Motor neuron (in vitro differentiated cells): Measurements from ENCODE around the gene RRH. TPM values are rescaled to one million over a fixed set of nuclear protein-coding genes. Genes with fewer than 3 reads are reported as not detected.
"Not testable (repeated sequence)": the region's sequence is repeated elsewhere in the genome, so short reads cannot be mapped to it uniquely, and the experiment has no call there.

Experiments used
- ATAC-seq, 8 experiments: fragments of 200-7000 bp; cut with Tn5 transposase; replicated peaks in 6 of 8; 2 replicates each; pipeline ENCODE4 v1.8.0; 2021; ENCODE audit warnings: mild to moderate bottlenecking in 8 of 8, moderate library complexity in 8 of 8
- H3K27ac ChIP-seq, 2 donors: fragments of 250-450 bp; sonication (Bioruptor Pico); 2 replicates each; pipeline ENCODE4 v1.9.0; 2021; ENCODE audit warnings: antibody characterized with exemption in 2 of 2, mild to moderate bottlenecking in 2 of 2, moderate library complexity in 1 of 2
- H3K4me1 ChIP-seq, 2 donors: fragments of 250-450 bp; sonication (Bioruptor Pico); replicated peaks in 1 of 2; 2 replicates each; pipeline ENCODE4 v1.6.1; 2021; ENCODE audit warnings: antibody characterized with exemption in 2 of 2, mild to moderate bottlenecking in 2 of 2, moderate library complexity in 1 of 2
- H3K4me3 ChIP-seq, 5 donors: fragments of 250-450 bp; sonication (Bioruptor Pico); 2 replicates each; pipeline ENCODE4 v1.9.0; 2021; ENCODE audit warnings: antibody characterized with exemption in 5 of 5, mild to moderate bottlenecking in 5 of 5, moderate library complexity in 4 of 5
- WGBS, 10 experiments: fragments of 450-650 bp; shearing (Covaris generic); methylation state at CpG; one replicate each; pipeline ENCODE4 v1.0.0; 2022; 5-methylcytosine and 5-hydroxymethylcytosine counted together
- in situ Hi-C, 9 experiments: fragments of 400-800 bp; cut with MboI; loops; one replicate each; pipeline ENCODE4 v1.15.0; 2021; ENCODE audit warnings: low sequenced_read_pairs in 9 of 9, low pct_unique_long_range_greater_than_20kb in 2 of 9; ENCODE audit not compliant: unreplicated experiment in 9 of 9
- total RNA-seq, 8 experiments: library from RNA; unstranded; fragments of 300-600 nt; gene quantifications; 2 replicates each; pipeline versions ENCODE4 v1.2.3 to v1.2.4, GENCODE V29; 2022

RRH gene
- total RNA-seq, 8 experiments from 2014 or later = 0.14 to 0.81 (median 0.40) TPM; not detected in 4

DNA sequence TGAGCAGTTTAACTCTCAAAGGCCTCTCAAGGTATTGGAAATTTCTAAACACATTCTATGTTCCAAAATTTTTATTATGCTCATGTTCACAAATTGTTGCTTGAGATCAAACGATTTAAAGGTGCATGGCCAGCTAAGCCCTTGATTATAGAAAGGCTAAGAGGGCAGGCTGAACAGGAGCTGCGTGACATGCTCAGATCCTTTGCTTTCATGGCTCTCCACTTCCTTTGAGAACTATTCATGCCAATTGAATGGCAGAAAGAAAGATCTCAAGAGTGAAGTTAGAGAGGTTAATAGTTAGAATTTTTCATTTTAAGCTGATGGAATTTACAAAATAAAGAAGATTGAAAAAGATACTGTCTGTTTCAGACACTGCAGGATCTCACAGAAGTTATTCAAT is 20.7 kb downstream of the RRH start:
- H3K4me3 ChIP-seq = no peak overlapping the region
- 13 to 100% (median 47%) methylated on average over 1 to 2 of the region's 2 CpGs; no CpG with 5 or more reads in 1 of the 10 experiments for WGBS, 10 experiments
- H3K27ac ChIP-seq = no peak overlapping the region
- no peak for ATAC-seq
- in situ Hi-C loops = loop anchor here in 1 of 9 experiments (25.0 kb wide), 1 partner anchor 114 kb away; no protein-coding TSS in a partner anchor
- no peaks in the 10 kb centered on the region for H3K4me1 ChIP-seq

DNA sequence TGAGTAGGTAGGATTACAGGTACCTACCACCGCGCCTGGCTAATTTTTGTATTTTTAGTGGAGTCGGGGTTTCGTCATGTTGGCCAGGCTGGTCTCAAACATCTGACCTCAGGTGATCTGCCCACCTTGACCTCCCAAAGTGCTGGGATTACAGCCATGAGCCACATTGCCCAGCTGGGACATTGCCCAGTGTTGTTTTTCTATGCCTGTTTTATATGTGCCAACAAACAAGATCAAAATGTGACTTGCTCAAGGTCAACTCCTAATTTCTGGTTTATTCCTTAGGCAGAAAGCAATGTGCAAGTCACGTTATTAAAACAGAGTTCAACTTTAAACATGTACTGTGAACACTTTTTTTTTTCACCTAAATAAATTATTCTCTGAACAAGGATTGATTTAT is 22.8 kb downstream of the RRH start:
- Histone ChIP-seq H3K27ac (no peak overlapping the region), H3K4me3 (no peak overlapping the region), H3K4me1 (no peaks in the 10 kb centered on the region)
- in situ Hi-C loops = no loop called here
- 33 to 97% (median 60%) methylated on average over 1 to 4 of the region's 5 CpGs; no CpG with 5 or more reads in 2 of the 10 experiments for WGBS, 10 experiments
- ATAC-seq = no peak

DNA sequence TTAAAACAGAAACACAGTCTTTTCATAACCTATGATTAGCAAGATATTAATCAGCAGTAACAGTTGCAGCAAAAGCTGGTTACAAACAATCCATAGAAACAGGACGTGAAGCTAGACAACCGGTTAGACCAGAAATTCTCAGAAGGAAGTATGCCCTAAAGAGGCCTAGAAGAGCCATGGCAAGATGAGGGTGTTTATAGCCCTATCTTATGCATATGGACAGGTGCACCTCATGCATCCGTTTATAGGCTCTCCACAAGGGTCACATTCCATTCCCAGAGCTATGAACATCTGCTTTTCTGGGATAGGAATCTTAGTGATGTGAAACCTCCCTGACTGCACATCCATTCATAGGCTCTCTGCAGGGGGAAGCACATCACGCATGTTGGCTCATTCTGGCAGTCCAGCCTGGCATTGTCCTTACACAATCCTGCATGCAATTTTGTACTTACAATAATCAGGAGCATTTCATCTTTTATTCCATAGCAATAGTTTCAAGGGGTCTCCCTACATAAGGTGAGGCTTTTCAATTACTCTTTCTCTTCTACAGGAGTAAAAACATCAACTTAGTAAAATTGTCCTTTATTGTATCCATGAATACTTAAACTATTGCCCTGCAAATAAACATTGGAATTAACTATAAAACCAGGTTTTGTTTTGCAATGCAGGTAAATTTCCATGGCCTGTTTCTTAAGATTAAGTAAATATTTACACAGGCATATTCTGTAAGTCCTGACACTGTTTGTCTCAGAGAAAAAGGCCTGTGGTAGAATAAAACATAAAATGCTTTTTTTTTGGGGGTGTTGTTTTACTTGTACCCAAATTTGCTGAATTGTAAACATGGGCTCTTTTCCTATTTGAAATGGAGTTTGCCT is 31.9 kb downstream of the RRH start:
- H3K4me3 ChIP-seq, H3K27ac ChIP-seq, ATAC-seq, in situ Hi-C loops, H3K4me1 ChIP-seq: not testable (repeated sequence)
- WGBS, 10 experiments = 0 to 100% (median 76%) methylated on average over 1 to 4 of the region's 4 CpGs; no CpG with 5 or more reads in 4 of the 10 experiments

DNA sequence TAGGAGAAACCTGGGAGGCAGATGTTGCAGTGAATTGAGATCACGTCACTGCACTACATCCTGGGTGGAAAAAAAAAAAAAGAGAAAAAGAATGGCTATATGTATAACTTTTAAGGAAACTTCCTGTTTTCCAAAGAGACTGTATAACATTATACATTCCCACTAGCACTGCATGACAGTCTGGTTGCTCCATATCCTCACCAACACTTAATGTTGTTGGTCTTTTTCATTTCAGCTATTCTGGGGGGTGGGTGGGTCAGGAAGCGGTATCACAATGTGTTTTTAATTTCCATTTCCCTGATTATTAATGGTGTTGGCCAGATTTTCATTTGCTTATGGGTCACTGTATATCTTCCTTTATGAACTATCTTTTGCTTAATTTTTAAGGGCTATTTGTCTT is 33.5 kb downstream of the RRH start:
- Histone ChIP-seq H3K4me3 (no peak overlapping the region), H3K27ac (no peak overlapping the region), H3K4me1 (no peaks in the 10 kb centered on the region)
- 0 to 100% (median 95%) methylated on average over 1 to 2 of the region's 2 CpGs; no CpG with 5 or more reads in 3 of the 10 experiments for WGBS, 10 experiments
- in situ Hi-C loops = no loop called here
- no peak for ATAC-seq

DNA sequence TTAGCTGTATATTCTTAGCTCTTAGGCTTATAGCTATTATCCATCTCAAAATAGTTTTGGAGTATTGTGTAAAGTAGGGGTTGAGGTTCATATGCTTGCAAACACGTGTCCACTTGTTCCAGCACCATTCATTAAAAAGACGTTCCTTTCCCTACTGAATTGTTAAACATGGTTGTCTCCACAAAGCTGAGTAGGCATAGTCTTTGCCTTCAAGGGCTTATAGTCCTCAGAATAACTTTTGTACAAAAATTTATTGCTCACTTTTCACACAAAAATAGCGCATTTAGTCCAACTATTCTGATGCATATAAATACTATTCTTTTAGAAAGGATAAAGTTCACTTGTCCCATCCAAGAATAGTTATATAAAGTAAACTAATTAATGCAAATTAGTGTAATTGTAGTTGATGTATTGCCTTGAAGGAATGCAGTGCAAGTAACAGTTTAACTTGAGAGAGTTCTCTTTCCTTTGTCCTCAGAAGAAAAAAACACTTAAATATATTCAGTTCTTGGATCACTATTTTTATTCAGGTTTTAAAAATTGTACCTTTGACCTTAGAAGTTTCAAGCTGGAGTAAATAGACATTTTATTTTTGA is 34.2 kb downstream of the RRH start:
- Histone ChIP-seq H3K4me1 (no peaks in the 10 kb centered on the region), H3K27ac (no peak overlapping the region), H3K4me3 (no peak overlapping the region)
- peak in 5 of 8 experiments; percentile 26 to 71 (median 52) for ATAC-seq
- in situ Hi-C loops = no loop called here
- 0 to 100% (median 35%) methylated on average over 1 to 3 of the region's 3 CpGs for WGBS, 10 experiments

DNA sequence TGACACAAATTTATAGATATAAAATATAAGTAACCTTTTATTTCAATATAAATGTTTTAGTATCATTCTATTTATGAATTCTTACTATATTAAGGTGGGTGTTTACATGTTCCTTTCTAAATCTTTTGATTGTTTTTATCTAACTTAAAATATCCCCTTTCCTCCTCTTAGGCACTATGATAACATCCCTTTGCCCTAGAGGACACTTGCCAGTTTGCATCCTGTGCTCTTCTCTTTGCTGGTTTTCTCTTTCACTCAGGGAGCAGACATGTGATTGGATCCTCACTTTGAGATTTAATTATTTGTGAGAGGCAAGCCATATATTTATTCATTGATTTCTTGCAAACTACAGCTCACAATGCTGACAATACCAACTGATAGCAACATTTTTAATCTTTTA is 36.4 kb downstream of the RRH start:
- no peak for ATAC-seq
- Histone ChIP-seq H3K4me1 (no peaks in the 10 kb centered on the region), H3K4me3 (no peak overlapping the region), H3K27ac (no peak overlapping the region)
- in situ Hi-C loops = no loop called here

DNA sequence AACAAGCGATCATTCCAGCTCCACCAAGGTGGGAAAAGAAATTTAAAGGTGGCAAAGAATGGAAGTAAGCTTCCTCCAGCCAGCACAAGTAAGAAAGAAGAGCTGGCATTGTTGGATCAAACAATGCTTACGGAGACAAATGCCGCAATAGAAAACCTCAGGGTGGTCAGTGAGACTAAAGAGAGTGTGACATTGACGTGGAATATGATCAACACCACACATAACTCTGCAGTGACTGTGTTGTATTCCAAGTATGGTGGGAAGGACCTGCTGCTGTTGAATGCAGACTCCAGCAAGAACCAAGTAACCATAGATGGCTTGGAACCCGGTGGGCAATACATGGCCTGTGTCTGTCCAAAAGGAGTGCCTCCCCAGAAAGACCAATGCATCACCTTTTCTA is 42.3 kb downstream of the RRH start:
- no peak for ATAC-seq
- Histone ChIP-seq H3K27ac (no peak overlapping the region), H3K4me3 (no peak overlapping the region), H3K4me1 (no peaks in the 10 kb centered on the region)
- 10 to 100% (median 66%) methylated on average over 1 to 4 of the region's 5 CpGs; no CpG with 5 or more reads in 2 of the 10 experiments for WGBS, 10 experiments
- in situ Hi-C loops = no loop called here

DNA sequence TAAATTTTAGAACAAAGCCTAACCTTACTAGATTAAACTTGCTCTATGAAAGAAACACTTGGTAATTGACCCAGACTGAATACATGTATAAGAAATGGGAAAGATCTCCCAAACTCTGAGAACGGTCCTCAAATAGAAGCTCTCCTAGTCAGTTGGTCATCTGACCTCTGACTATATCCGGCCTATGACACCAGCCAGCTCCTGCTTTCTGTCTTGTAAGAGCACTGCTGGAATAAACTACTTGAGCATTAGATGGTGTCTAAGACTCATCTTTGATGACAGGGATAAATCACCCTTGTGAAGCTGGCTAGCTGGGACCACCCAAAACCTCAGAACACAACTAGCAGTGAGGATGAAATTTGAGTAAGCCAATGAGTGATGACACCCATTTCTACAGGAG is 44.3 kb downstream of the RRH start:
- 60 to 100% (median 100%) methylated on average over 1 to 2 of the region's 2 CpGs; no CpG with 5 or more reads in 1 of the 10 experiments for WGBS, 10 experiments
- Histone ChIP-seq H3K27ac (no peak overlapping the region), H3K4me3 (no peak overlapping the region), H3K4me1 (no peaks in the 10 kb centered on the region)
- no peak for ATAC-seq
- in situ Hi-C loops = no loop called here

DNA sequence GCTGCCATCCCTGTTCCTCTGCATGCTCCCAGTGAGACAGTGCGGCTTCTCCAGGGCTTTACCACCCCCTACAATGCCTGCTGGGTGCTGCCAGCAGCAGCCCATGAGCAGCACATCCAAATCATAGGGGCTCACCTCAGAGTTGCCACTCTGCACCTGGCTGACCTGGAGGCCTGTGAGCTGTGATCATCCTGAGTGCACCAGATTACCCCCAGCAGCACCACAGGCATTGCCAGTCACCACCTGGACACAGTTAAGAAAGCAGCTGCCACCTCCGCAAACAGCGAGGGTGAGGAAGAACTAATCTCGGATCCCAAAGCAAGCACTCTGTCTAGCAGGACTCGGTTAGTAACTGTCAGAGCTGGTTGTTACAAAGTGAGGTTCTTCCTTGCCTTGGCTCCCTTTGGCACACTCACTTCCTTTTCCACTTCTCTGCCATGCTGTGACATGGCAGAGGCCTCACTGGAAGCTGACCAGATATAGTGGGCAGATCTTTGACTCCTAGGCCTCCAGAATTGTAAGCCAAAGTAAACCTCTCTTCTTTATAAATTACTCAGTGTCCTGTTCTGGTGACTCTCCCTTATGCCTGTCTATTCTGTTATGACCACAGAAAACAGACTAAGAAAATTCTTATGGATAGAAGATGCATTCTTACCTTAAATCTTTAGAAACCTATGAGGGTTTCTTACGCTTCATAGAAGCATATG is 45.3 kb downstream of the RRH start:
- H3K4me3 ChIP-seq = no peak overlapping the region
- no peak overlapping the region for H3K27ac ChIP-seq
- in situ Hi-C loops = no loop called here
- ATAC-seq = no peak
- WGBS, 10 experiments = 70 to 100% (median 100%) methylated on average over 1 to 4 of the region's 6 CpGs; no CpG with 5 or more reads in 2 of the 10 experiments
- no peaks in the 10 kb centered on the region for H3K4me1 ChIP-seq

DNA sequence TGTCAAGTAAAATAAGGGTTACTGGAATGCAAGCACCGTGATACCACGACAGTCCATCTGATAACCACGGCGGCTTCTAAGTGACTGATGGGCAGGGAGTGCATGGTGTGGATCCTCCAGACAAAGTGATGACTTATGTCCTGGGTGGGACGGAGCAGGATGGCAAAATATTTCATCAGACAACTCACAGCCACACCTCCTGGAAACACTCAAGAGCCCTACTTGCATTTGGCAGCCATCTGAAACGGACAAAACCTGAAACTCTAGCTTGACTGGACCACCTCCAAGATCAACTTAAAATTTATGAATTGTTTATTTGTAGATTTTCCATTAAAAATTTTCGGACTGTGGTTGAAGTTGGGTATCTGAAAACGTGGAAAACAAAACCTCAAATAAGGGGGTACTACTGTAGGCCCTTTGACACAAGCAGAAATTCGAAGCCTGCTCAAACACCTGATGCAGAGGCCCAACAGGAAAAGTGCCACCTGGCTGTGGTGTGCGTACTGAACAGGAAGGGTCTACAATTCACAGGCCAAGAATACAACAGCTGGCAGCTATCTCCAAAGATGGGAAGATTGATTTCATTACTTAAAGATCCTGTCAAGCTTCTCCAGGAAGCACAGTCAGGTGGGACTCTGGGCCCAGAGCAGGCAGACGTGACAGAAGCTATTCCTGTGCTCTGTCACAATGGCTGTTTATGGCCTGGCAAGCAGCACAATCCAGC is 46.2 kb downstream of the RRH start:
- Histone ChIP-seq H3K4me1 (no peaks in the 10 kb centered on the region), H3K4me3 (no peak overlapping the region), H3K27ac (no peak overlapping the region)
- in situ Hi-C loops = no loop called here
- ATAC-seq = peak in 5 of 8 experiments; percentile 18 to 78 (median 45)
- 20 to 80% (median 57%) methylated on average over 2 to 10 of the region's 11 CpGs; no CpG with 5 or more reads in 1 of the 10 experiments for WGBS, 10 experiments

DNA sequence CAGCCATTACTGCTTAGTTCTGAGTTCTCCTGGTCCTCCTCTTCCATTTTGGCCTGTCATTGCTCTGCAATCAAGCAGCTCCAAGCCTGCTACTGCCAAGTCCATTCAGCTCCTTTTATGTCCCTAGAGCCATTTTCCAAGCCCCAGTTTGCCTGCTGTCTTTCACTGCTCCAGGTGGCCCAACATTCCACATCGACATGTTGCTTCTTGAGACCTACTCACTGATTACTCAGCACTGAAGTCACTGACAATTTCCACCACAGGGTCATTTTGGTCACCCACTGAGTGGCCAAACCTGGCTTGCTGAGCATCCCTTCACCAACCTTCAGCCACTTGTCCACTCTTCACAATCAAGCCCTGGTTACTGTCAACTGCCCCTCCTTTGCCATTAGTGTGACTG is 47.3 kb downstream of the RRH start:
- WGBS, 10 experiments = 63 to 88% (median 80%) methylated on average over 1 of the region's 1 CpG; no CpG with 5 or more reads in 5 of the 10 experiments
- Histone ChIP-seq H3K27ac (no peak overlapping the region), H3K4me3 (no peak overlapping the region), H3K4me1 (no peaks in the 10 kb centered on the region)
- ATAC-seq = no peak
- in situ Hi-C loops = no loop called here

DNA sequence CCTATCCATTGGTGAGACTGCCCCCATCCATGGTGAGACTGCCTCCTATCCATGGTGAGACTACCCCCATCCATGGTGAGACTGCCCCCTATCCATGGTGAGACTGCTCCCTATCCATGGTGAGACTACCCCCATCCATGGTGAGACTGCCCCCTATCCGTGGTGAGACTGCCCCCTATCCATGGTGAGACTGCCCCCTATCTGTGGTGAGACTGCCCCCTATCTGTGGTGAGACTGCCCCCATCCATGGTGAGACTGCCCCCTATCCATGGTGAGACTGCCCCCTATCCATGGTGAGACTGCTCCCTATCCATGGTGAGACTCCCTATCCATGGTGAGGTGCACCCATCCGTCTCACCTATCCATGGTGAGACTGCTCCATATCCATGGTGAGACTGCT is 47.8 kb downstream of the RRH start:
- not testable (repeated sequence) for ATAC-seq, H3K27ac ChIP-seq
- 100% methylated on average over 1 of the region's 2 CpGs; no CpG with 5 or more reads in 9 of the 10 experiments for WGBS, 10 experiments

More for the DNA sequence above, 47.8 kb downstream of the RRH start:
- H3K4me1 ChIP-seq, H3K4me3 ChIP-seq, in situ Hi-C loops: not testable (repeated sequence)
